HG03575 (cell line): Measurements from ENCODE around the gene NOL4L.

Source experiments
- ATAC-seq: cut with Tn5 transposase; IDR thresholded peaks from one replicate; pipeline ENCODE4 v1.9.1; 2021; ENCODE audit not compliant: unreplicated experiment, insufficient number of reproducible peaks, low FRiP score; ENCODE audit errors: extremely low read depth

NOL4L gene

DNA sequence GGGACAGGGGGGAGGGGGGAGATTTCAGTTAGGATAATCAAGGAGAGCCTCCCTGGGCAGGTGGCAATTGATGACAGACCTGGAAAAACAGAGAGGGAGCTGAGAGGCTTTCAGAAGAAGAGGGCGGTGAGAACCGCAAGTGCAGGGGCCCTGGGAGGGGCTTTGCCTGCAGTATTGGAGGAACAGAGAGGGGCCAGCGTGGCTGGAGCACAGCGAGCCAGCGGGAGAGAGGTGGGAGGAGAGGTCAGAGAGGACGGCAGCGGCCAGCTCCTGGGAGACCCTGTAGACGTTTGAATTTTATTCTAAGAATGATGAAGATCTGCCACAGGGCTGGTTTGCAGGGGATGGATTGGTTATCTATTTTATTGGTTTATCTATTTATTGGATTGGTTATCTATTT is 34.5 kb upstream of the NOL4L start:
- ATAC-seq: no peak

- ATAC-seq: no peak
Measured at GRCh38 chr20:32614772-32615171, 29.6 kb upstream of the NOL4L start.

GRCh38 chr20:32614303-32614702 is 29.2 kb upstream of the NOL4L start:
- ATAC-seq: no peak

GRCh38 chr20:32613192-32614053 is 28.3 kb upstream of the NOL4L start:
- no peak for ATAC-seq

DNA sequence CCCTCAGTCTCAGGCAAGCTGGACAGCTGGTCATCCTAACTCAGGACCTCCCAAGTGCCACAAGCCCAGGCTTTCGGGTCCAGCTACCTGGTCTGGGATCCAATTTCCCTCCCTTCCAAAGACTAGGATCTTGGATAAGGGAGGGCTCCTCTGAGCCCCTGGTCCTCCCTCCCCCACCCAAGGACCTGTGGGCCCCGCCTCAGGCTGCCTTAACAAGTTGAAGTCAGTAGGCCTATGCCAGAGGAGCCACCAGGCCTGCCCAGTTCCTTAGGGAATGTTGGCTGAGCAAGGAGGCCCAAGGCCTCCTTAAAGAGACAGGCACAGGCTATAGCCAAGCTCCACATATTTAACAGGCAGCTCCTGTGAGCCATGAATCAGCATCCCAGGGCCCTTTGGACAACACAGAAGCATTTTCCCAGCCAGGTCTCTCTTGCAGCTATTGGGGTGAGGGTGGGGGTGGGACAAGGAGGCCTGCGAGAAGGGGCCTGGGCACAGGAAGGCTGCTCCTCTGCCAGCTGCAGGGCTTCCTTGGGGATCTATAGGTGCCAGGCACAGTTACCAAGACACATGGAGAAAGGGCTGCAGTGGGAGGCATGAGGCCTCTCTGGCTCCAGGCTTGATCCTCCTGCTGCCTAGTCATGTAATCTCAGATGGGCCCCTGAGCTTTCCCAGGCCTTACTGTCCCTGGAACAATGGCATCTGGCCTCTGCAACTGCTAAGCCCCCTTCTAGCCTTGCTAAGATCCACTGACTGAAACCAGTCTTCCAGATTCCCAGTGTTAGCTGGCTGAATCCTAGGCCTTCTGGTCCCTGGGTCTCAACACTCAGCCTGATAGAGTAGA is 27.4 kb upstream of the NOL4L start:
- no peak for ATAC-seq

DNA sequence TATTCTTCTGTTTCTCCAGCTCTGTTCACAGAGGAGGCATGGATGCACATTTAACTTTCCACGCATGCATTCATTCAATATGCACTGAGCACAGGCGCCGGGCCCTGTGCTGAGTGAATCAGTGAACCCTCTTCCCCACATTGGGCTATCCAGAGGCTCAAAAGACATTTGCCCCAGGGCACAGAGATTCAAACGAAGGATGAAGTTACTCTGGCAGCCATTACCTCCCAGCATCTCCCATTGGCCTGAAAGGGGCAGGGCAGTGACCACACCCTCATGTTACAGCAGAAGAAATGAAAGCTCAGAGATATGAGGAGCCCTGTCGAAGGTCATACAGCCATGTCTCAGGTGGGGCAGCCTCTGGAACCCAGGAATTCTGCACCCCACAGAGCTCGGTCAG is 26.7 kb upstream of the NOL4L start:
- no peak for ATAC-seq

DNA sequence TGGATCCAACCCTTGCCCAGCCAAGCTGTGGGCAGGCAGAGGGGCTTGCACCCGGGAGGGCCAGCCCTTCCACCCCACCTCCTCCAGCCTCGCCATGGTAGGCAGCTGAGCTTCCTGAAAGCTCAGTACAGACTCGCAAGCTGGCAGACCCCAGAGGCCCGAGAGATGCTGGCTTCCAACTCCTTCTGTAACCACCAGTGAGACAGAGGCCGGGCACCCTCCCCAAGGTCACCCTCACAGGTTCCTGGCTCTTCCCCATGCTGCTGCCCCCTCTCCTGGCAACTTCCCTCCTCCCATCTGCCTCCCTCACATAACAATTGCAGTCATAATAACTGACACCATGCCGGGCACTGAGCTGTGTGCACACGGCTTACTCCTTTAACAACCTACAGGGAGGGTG is 26.2 kb upstream of the NOL4L start:
- no peak for ATAC-seq

GRCh38 chr20:32610472-32611218 is 25.5 kb upstream of the NOL4L start:
- no peak for ATAC-seq

GRCh38 chr20:32609993-32610392 is 24.9 kb upstream of the NOL4L start:
- ATAC-seq: no peak

- ATAC-seq: no peak
Measured at GRCh38 chr20:32609111-32609773, 24.1 kb upstream of the NOL4L start.

DNA sequence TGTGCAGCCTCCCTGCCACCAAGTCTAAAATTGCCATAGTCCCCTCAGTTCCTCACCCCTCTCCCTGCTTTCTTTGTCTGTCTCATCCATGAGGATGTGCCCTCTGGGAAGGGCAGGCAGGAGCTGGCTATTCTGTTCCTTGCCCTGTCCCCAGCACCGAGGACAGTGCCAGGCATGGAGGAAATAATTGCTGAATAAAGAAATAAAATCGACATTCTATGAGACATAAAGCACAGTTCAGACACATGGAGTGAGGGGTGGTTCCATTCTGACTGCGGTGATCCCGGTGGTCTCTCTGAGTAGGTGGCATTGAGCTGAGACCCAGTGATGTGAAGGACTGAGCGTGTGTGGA is 23.5 kb upstream of the NOL4L start:
- no peak for ATAC-seq

- ATAC-seq: no peak
Measured at GRCh38 chr20:32607727-32608663, 22.9 kb upstream of the NOL4L start.

DNA sequence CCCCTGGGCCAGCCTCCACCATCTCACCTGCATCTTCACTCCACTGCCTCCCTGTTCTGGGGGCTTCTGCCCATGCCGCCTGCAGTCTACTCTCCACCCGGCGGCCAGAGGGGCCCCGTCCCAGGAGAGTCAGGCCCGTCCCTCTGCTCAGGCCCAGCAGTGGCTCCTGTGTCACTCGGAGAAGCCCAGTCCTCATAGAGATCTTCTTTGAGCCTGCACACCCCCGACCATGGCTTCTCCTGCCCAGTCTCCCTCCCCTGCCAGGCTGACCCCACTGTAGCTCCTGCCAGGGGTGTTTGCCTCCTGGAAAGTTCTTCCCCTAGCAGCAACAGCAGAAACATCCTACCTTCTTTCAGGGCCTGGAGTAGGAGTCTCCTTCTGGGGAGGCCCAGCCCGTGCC is 22.2 kb upstream of the NOL4L start:
- ATAC-seq: no peak

- no peak for ATAC-seq
Measured at GRCh38 chr20:32606790-32607189, 21.7 kb upstream of the NOL4L start.

GRCh38 chr20:32606107-32606506 is 21.0 kb upstream of the NOL4L start:
- ATAC-seq: no peak

DNA sequence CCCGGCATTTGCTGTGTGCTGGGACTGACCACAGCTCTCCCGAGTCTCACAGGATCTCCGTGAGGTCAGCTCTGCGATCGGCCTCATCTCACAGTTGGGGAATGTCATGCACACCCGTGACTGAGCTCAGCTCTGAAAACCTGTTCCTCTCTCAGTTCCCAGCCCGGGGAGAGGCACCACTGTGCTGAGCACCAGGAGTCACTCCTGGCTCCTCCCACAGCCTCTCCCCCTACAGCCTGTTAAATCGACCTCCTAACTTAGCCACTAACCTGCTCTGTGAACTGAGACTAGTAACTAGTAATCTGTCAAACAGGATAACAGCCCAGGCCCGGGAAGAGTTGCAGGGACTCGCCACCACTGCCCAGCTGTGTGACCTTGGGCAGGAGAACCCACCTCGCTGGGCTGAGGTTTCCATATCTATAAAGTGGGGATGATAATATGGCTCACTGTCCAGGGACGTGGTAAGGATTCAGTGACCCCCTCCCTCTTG is 20.1 kb upstream of the NOL4L start:
- ATAC-seq: no peak

DNA sequence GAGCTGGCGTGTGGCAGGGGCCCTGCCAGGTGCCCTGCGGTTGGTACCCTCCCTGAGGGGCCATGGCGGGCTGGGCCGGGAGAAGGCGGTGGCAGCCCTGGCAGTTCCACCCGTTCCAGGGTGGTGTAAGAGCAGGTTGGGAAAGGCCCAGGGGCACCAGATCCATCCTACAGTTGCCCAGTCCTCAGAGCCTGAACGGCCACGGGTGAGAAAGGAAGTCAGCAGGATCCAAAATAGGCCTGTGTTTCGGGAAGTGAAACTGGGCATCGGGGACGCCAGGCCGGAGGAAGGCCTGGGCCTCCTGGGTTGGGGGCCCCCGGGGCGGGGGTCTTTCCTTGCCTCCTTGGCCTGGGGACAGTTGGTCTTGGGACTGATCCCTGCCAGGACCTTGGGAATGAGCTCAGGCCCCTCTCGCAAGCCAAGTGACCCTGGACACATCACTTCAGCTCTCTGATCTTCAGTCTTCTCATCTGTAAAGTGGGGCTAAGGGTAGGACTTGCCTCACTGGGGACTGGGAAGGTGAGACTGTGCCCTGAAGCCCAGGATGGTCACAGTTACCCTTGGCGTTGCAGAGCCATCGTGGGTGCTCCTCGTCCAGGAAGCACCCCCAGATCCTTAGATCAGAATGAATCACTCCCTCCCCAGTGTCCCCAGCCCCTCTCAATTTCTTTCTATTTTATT is 18.1 kb upstream of the NOL4L start:
- no peak for ATAC-seq
